Measurements from ENCODE around the gene MBNL2.
A peak's percentile ranks its signal among the peaks of the same experiment; 100 is the strongest.

The MBNL2 gene

GRCh38 chr13:97376981-97377380 is 154.8 kb downstream of the MBNL2 start:
- TF ChIP-seq GABPA (IDR thresholded peaks at IDR 0.05; ENCODE audit: low read depth), result no peak
- TF ChIP-seq SPI1 (IDR thresholded peaks at IDR 0.05; ENCODE audit: borderline replicate concordance, low read depth), result no peak
- TF ChIP-seq CTCF (IDR thresholded peaks at IDR 0.05; ENCODE audit: insufficient read depth, low read length), result no peak
- no peak for TF ChIP-seq REST (IDR thresholded peaks at IDR 0.05; ENCODE audit: insufficient replicate concordance, low read depth)
- no peak for TF ChIP-seq POLR2AphosphoS5 (IDR thresholded peaks at IDR 0.05; ENCODE audit: low read depth)
- Histone ChIP-seq H3K27me3 (ENCODE audit: insufficient read depth, poor library complexity, severe bottlenecking) (no peaks in the 10 kb centered on the region), H3K27ac (replicated peaks) (no peak overlapping the region), H3K4me3 (replicated peaks; ENCODE audit: insufficient read depth, low read length) (no peak overlapping the region)
- no peak for DNase-seq (ENCODE audit: low read depth in 1 of 2, low spot score in 1 of 2)

- no peak for TF ChIP-seq REST (IDR thresholded peaks at IDR 0.05; ENCODE audit: insufficient replicate concordance, low read depth)
- TF ChIP-seq CTCF (IDR thresholded peaks at IDR 0.05; ENCODE audit: insufficient read depth, low read length), result no peak
- H3K27ac ChIP-seq (replicated peaks), result no peak overlapping the region
- no peaks in the 10 kb centered on the region for H3K27me3 ChIP-seq (ENCODE audit: insufficient read depth, poor library complexity, severe bottlenecking)
- no peak overlapping the region for H3K4me3 ChIP-seq (replicated peaks; ENCODE audit: insufficient read depth, low read length)
- DNase-seq (ENCODE audit: low read depth in 1 of 2, low spot score in 1 of 2), result peak in 1 of 2 experiments; percentile 25
These were observed 157.3 kb downstream of the MBNL2 start for GRCh38 chr13:97379386-97379785.

- Histone ChIP-seq H3K27ac (replicated peaks) (no peak overlapping the region), H3K4me3 (replicated peaks; ENCODE audit: insufficient read depth, low read length) (no peak overlapping the region), H3K27me3 (ENCODE audit: insufficient read depth, poor library complexity, severe bottlenecking) (no peaks in the 10 kb centered on the region)
- DNase-seq (ENCODE audit: low read depth in 1 of 2, low spot score in 1 of 2), result no peak
- TF ChIP-seq POLR2AphosphoS5 (IDR thresholded peaks at IDR 0.05; ENCODE audit: low read depth), result no peak
- no peak for TF ChIP-seq SPI1 (IDR thresholded peaks at IDR 0.05; ENCODE audit: borderline replicate concordance, low read depth)
- no peak for TF ChIP-seq CTCF (IDR thresholded peaks at IDR 0.05; ENCODE audit: insufficient read depth, low read length)
- no peak for TF ChIP-seq REST (IDR thresholded peaks at IDR 0.05; ENCODE audit: insufficient replicate concordance, low read depth)
- TF ChIP-seq GABPA (IDR thresholded peaks at IDR 0.05; ENCODE audit: low read depth), result no peak
These were observed 158.6 kb downstream of the MBNL2 start for GRCh38 chr13:97380696-97381095.

All from HL-60 (cell line).